ENCODE measurements around the gene TAS2R39.

The TAS2R39 gene

GRCh38 chr7:143229054-143229790 is 46.0 kb downstream of the TAS2R39 start:
- Mint-ChIP-seq H3K27me3 (no peaks in the 10 kb centered on the region), H3K27ac (no peak overlapping the region), H3K4me3 (no peak overlapping the region), H3K9me3 (no peaks in the 10 kb centered on the region), H3K4me1 (ENCODE audit: low read depth) (no peaks in the 10 kb centered on the region), H3K36me3 (ENCODE audit: low read depth) (no peaks in the 10 kb centered on the region)

- no peaks in the 10 kb centered on the region for H3K4me1 Mint-ChIP-seq (ENCODE audit: low read depth)
- peaks cover 7% of the 10 kb centered on the region for H3K27me3 Mint-ChIP-seq
- H3K9me3 Mint-ChIP-seq, result no peaks in the 10 kb centered on the region
- H3K27ac Mint-ChIP-seq, result no peak overlapping the region
- H3K4me3 Mint-ChIP-seq, result no peak overlapping the region
- no peaks in the 10 kb centered on the region for H3K36me3 Mint-ChIP-seq (ENCODE audit: low read depth)
Observed at GRCh38 chr7:143230602-143231457, 47.6 kb downstream of the TAS2R39 start.

All from stimulated activated naive CD8-positive, alpha-beta T cell treated with anti-CD3 and anti-CD28 coated beads, Interleukin-15, Interleukin-2, amounts not matched to agents 100 ng/mL and 50 ng/mL, for 24 hours (primary cell).